GM12891 (cell line): Measurements from ENCODE around the gene ANO4.

Experiments
- PAX5 ChIP-seq: IDR thresholded peaks from 2 replicates; pipeline ENCODE4 v1.6.1; 2011; ENCODE audit warnings: low read length, moderate library complexity, mild to moderate bottlenecking; ENCODE audit not compliant: insufficient read depth, severe bottlenecking
- POLR2A ChIP-seq: IDR thresholded peaks from 2 replicates; pipeline ENCODE4 v1.6.1; 2011; ENCODE audit warnings: low read depth, low read length, control low read depth
- POLR2AphosphoS5 ChIP-seq: IDR thresholded peaks from 2 replicates; pipeline ENCODE4 v1.6.1; 2011; ENCODE audit warnings: low read depth, low read length, control low read depth
- POU2F2 ChIP-seq: IDR thresholded peaks from 2 replicates; pipeline ENCODE4 v1.6.1; 2011; ENCODE audit warnings: low read depth, mild to moderate bottlenecking, control low read depth, low read length, moderate library complexity
- SPI1 ChIP-seq: IDR thresholded peaks from 2 replicates; pipeline ENCODE4 v1.6.1; 2011; ENCODE audit warnings: low read depth, low read length, control low read depth
- TAF1 ChIP-seq: IDR thresholded peaks from 2 replicates; pipeline ENCODE4 v1.6.1; 2011; ENCODE audit warnings: low read depth, low read length, control low read depth

GRCh38 chr12:101013993-101014392 lies 219.4 kb downstream of the ANO4 start:
- TF ChIP-seq TAF1: no peak
- no peak for TF ChIP-seq POLR2AphosphoS5
- no peak for TF ChIP-seq POLR2A
- no peak for TF ChIP-seq SPI1
- TF ChIP-seq POU2F2: no peak
- no peak for TF ChIP-seq PAX5
